Right ventricle myocardium inferior (tissue), 1 donor: Measurements from ENCODE around the gene SLC37A1. TPM values are rescaled to one million over a fixed set of nuclear protein-coding genes. Genes with fewer than 3 reads are reported as not detected.

Source experiments
- ATAC-seq: fragments of 200-7000 bp; cut with Tn5 transposase; one replicate; pipeline ENCODE4 v1.9.1; 2020; ENCODE audit warnings: mild to moderate bottlenecking, moderate library complexity
- DNase-seq: peaks from one replicate; pipeline ENCODE4 v3.0.0; 2021; ENCODE audit errors: missing footprints
- intact Hi-C: fragments of 100-400 bp; cut with DNase I; formaldehyde crosslinking; loops from one replicate; pipeline ENCODE4 v1.11.0; 2022
- total RNA-seq: library from RNA; stranded (reverse); fragmentation: NEBNext Ultra II Directional; extraction: Animal tissue kit (Norgen Biotek cat#: 25700); gene quantifications from one replicate; pipeline ENCODE4 v1.2.1, GENCODE V29; 2021
- donor health status: DM: no; HTN: yes; CAD: no; lungs with severe emphysema.

Gene SLC37A1
- total RNA-seq, 1 donor from 2014 or later: 3.0 TPM

DNA sequence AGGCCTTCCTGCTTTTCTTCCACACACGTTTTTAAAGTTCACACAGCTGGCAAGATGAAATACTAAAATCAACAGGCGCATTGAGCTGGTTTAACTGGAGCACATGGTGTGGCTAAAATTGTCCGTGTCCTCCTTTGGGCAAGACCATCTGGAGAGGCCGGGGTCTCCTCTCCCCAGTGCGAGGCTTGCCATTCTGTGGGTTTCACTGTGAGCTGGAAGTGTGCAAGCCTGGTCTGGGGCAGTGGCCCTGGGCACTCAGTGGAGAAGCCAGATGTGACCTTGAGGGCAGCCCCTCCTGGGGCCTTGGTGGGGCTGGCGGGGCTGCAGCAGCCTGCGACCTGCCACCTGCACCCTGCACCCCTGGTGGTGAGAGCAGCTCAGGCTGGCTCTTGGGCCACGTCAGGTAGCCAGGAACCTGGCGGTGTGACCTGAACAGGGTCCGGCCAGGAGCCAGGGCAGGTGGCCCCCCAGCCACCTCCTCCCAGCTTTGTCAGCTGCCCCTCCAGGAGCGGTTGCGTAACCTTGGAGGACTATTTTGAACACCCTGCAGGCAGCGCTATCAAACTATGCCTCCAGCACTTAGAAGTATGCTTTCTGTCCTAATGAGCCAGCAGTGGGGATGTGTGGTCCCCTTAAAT, 52.4 kb downstream of the SLC37A1 start:
- DNase-seq (no peak), ATAC-seq (no peak)
- intact Hi-C loops: no loop called here

GRCh38 chr21:42566524-42567213, 53.0 kb downstream of the SLC37A1 start:
- no peak for DNase-seq
- intact Hi-C loops: no loop called here
- no peak for ATAC-seq

DNA sequence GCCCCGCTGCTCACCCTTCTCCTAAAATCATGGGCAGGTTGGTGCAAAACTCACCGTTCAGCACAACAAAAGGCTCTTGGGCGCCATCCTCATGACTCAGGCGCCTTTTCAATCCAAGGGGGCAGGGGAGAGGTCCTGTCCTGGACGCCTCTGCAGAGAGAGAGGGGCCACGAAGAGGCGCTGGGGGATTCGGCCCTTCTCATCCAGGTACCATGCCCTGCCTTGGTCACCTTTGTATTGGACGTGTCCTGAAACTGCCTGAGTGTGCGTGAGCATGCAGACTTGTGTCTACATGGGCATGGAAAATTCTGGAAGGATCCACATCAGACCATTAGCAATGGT, 53.5 kb downstream of the SLC37A1 start:
- intact Hi-C loops: no loop called here
- no peak for DNase-seq

DNA sequence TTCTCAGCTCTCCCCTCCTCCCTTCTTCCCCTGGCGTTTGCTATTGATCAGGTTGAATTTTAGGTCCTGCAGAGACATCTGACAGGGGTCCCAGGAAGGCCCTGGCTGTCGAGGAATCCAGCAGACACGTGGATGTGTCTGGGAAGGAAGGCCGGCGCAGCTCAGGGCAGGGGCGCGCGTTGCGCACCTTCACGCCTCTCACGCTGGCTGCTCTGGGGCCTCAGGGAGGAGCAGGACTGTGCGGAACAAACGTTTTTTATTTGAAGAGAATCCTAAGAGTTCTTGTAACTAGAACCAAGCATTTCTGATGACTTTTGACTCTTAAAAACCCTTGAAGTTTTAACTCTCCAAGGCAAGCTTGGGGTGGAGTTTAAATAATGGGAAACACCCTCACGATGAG, 54.2 kb downstream of the SLC37A1 start:
- DNase-seq: no peak
- no peak for ATAC-seq
- intact Hi-C loops: no loop called here

More for the DNA sequence above, 53.5 kb downstream of the SLC37A1 start:
- ATAC-seq: no peak

DNA sequence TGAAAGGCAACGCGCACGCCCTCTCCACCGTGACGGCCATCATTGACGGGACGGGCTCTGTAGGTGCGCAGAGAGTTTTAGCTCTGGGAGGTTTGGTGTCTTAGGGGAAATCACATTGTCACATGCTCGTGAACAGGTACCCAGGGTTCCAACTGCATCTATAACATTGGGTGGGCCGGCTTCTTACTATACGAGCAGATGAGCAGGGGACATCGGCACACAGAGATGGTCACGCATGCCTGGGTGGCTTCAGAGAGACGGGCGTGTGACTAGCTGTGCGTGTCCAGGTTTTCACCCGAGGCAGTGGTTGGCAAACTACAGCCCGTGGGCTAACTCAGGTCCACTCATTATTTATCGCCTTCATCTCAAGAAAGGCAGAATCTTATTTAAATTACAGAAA, 54.7 kb downstream of the SLC37A1 start:
- intact Hi-C loops: no loop called here
- ATAC-seq (no peak), DNase-seq (no peak)

- no peak for ATAC-seq
- no peak for DNase-seq
- intact Hi-C loops: no loop called here
These were observed 55.4 kb downstream of the SLC37A1 start for GRCh38 chr21:42568866-42569731.

DNA sequence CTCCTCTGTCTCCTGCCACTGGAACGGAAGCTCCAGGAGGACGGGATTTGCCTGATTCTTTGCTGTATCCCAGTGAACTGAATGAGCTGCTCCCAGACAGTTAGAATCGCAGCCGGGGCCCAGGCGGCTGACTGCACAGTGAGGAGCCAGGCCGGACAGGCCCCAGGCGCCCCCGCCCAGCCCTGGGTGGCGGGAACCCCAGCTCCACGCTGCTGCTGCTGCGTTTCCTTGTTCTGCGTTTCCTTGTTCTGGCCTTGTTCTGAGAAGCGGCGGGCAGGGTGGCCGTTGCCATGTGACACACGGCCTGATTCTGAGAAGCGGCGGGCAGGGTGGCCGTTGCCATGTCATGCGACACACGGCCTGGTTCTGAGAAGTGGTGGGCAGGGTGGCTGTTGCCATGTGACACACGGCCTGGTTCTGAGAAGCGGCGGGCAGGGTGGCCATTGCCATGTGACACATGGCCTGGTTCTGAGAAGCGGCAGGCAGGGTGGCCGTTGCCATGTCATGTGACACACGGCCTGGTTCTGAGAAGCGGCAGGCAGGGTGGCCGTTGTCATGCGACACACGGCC, 56.2 kb downstream of the SLC37A1 start:
- DNase-seq: no peak
- intact Hi-C loops: no loop called here
- ATAC-seq: no peak

DNA sequence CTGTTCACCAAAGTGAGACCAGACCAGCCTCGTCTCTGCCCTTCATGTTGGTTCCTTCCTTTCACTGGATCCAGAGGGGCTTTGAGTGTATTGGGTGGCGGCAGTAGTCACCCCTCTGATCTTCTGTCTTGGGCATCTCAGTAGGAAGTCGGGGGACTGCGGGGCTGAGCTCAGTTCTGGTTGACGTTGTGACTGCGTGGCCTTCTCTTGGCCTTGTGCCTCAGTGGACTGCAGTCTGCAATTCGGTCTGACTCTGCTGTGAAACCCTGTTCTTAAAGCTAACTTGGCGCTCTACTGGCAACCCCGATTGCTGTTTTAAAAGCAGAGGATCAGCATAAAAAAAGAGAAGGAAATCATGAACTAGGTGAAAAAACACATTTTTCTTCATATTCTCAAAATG, 56.7 kb downstream of the SLC37A1 start:
- intact Hi-C loops: no loop called here
- no peak for DNase-seq

GRCh38 chr21:42570841-42571387, 57.3 kb downstream of the SLC37A1 start:
- intact Hi-C loops: no loop called here
- no peak for DNase-seq
- no peak for ATAC-seq

More for the DNA sequence above, 56.7 kb downstream of the SLC37A1 start:
- no peak for ATAC-seq

- no peak for DNase-seq
- no peak for ATAC-seq
- intact Hi-C loops: no loop called here
These were observed 57.9 kb downstream of the SLC37A1 start for GRCh38 chr21:42571391-42572150.

DNA sequence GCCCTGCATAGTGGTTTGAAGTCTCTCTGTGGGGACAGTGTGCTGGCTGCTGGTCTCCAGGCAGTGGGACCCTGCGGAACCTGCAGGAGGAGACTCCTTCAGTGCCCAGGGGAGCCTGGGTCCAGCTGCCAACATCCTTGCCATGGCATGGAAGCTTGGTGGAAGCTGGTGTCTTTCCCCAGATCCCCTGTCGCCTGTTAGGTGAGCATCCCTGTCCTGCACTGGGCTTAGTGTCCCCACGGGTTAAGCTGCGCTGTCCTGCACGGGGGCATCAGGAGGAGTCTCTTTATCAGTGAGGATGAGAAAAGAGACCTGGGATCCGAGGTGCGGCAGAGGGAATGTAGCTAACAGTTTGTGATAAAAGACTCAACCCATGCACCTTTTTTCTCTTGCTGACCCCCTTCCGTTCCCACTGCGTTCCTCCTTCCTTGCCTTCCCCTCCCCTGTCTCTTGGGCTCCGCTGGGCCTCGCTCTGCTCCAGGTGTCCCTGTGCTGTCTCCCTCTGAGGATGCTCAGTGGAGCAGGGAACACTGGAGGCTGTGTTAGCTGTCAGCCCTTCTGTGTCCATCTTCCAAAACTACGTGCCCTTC, 59.3 kb downstream of the SLC37A1 start:
- no peak for DNase-seq
- intact Hi-C loops: no loop called here
- no peak for ATAC-seq

GRCh38 chr21:42574234-42575027, 60.8 kb downstream of the SLC37A1 start:
- ATAC-seq (no peak), DNase-seq (no peak)
- intact Hi-C loops: no loop called here

GRCh38 chr21:42575111-42575510, 61.5 kb downstream of the SLC37A1 start:
- intact Hi-C loops: no loop called here
- ATAC-seq (no peak), DNase-seq (no peak)

- ATAC-seq (no peak), DNase-seq (no peak)
- intact Hi-C loops: no loop called here
These were observed 63.0 kb downstream of the SLC37A1 start for GRCh38 chr21:42576639-42577038.

- DNase-seq: no peak
- intact Hi-C loops: no loop called here
- ATAC-seq: no peak
These were observed 64.4 kb downstream of the SLC37A1 start for GRCh38 chr21:42578034-42578433.

- intact Hi-C loops: no loop called here
- DNase-seq (no peak), ATAC-seq (peak; percentile 34)
These were observed 65.2 kb downstream of the SLC37A1 start for GRCh38 chr21:42578761-42579415.

GRCh38 chr21:42579456-42580075, 65.9 kb downstream of the SLC37A1 start:
- DNase-seq (no peak), ATAC-seq (no peak)
- intact Hi-C loops: no loop called here
